Caco-2 (cell line): ENCODE results near the gene CYP46A1. TPM values are rescaled to one million over a fixed set of nuclear protein-coding genes. Genes with fewer than 3 reads are reported as not detected.

Experiments used
- BruUV-seq: library from RNA; stranded (reverse); fragments of 400-500 nt; replicated peaks from 2 replicates; lab custom pipeline; 2021; lab: Mats Ljungman, UMichigan
- CTCF ChIA-PET: fragments of 300-600 bp; sonication (Branson Sonifier 250); formaldehyde crosslinking; loops from one replicate; lab custom pipeline; 2022; ENCODE audit warnings: antibody characterized with exemption; lab: Charles Lee
- POLR2A ChIA-PET: fragments of 300-600 bp; sonication (Branson Sonifier 250); formaldehyde crosslinking; loops from one replicate; lab custom pipeline; 2022; ENCODE audit warnings: antibody characterized with exemption; lab: Charles Lee
- DNase-seq, 2 experiments: peaks; one replicate each; pipeline versions ENCODE4 v3.0.0 to v3.0.0-alpha.2; 2020 to 2022
- H3K27me3 ChIP-seq: replicated peaks from 2 replicates; pipeline ENCODE4 v1.6.0; 2011; ENCODE audit warnings: low read length; ENCODE audit not compliant: control insufficient read depth, insufficient read depth
- H3K36me3 ChIP-seq: 2 replicates; pipeline ENCODE4 v1.5.1; 2011; ENCODE audit warnings: low read length; ENCODE audit not compliant: control insufficient read depth, insufficient read depth
- H3K4me1 ChIP-seq: fragments of 250-450 bp; sonication (Bioruptor Pico); 2 replicates; pipeline ENCODE4 v1.5.1; 2020; ENCODE audit warnings: mild to moderate bottlenecking
- H3K4me3 ChIP-seq: 2 replicates; pipeline ENCODE4 v1.5.1; 2011; ENCODE audit warnings: low read depth, mild to moderate bottlenecking, control low read depth, low read length
- H3K9me3 ChIP-seq: fragments of 250-450 bp; sonication (Bioruptor Pico); 2 replicates; pipeline ENCODE4 v1.5.1; 2020; ENCODE audit warnings: mild to moderate bottlenecking, moderate library complexity
- H3K27ac Mint-ChIP-seq: one replicate; pipeline ENCODE4 v1.8.0; 2022; ENCODE audit warnings: mixed read lengths; ENCODE audit not compliant: unreplicated experiment
- H3K27me3 Mint-ChIP-seq: one replicate; pipeline ENCODE4 v1.8.0; 2022; ENCODE audit warnings: mixed read lengths; ENCODE audit not compliant: insufficient read depth, unreplicated experiment
- H3K36me3 Mint-ChIP-seq: one replicate; pipeline ENCODE4 v1.8.0; 2022; ENCODE audit warnings: mild to moderate bottlenecking, mixed read lengths; ENCODE audit not compliant: insufficient read depth, unreplicated experiment
- H3K4me1 Mint-ChIP-seq: one replicate; pipeline ENCODE4 v1.8.0; 2022; ENCODE audit warnings: low read depth, mixed read lengths; ENCODE audit not compliant: unreplicated experiment
- H3K4me3 Mint-ChIP-seq: one replicate; pipeline ENCODE4 v1.8.0; 2022; ENCODE audit warnings: mild to moderate bottlenecking, moderate library complexity, mixed read lengths; ENCODE audit not compliant: unreplicated experiment
- H3K9me3 Mint-ChIP-seq: one replicate; pipeline ENCODE4 v1.8.0; 2022; ENCODE audit warnings: mixed read lengths; ENCODE audit not compliant: unreplicated experiment
- intact Hi-C: fragments of 100-400 bp; cut with micrococcal nuclease; formaldehyde crosslinking; loops from one replicate; pipeline ENCODE4 v1.10.0; 2022; ENCODE audit not compliant: unreplicated experiment
- total RNA-seq: library from RNA; stranded (reverse); gene quantifications from 2 replicates; pipeline ENCODE4 v1.2.3, GENCODE V29; 2022
- TF ChIP-seq, protein P1 (sequence below), 2 experiments: fragments of 200-600 bp in 1 of 2; IDR thresholded peaks; 1 replicate in 1 of 2; 2 replicates in 1 of 2; pipeline versions ENCODE4 v1.5.1 to v1.8.0; 2011 to 2022; ENCODE audit warnings: antibody characterized with exemption in 1 of 2, control low read depth in 1 of 2, inconsistent platforms in 1 of 2, low read depth in 1 of 2, low read length in 1 of 2, mild to moderate bottlenecking in 1 of 2, moderate library complexity in 1 of 2; ENCODE audit not compliant: insufficient read depth in 1 of 2, severe bottlenecking in 1 of 2, unreplicated experiment in 1 of 2

Gene CYP46A1
- total RNA-seq, 1 experiment from 2014 or later: 0.09 TPM

DNA sequence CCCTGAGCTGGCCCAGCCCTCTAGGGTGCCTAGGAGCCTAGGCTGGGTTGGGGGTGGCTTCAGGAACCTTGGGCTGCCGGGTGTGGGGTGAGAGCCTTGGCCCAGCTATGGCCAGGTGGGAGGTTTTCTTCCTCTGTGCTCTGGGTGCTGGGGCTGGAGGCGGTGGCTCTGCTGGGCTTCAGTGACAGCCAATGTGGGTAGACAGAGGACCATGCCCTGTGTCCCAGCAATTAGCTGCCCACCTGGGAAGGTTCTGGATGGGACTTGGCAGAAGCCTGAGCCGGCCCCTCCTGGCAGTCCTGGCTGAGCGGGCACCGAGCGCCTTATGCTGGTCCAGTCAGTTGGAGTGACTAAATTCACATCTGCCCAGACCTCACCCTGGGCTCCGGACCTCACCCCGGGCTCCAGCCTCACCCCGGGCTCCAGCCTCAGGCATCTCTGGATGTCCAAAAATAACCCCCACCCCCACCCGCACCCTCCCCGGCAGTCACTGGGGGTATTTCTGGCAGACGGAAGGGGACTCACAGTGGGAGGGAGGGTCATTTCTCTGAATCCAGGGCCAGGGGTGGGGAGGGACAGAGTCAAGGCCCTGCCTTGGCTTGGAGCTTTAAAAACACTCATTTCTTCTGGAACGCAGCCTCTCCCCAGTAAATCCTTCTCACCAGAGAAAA lies 46.9 kb downstream of the CYP46A1 start:
- TSS peak; percentile 61 for BruUV-seq
- H3K27ac Mint-ChIP-seq: peak overlapping the region; percentile 53
- TF ChIP-seq, protein P1, sequence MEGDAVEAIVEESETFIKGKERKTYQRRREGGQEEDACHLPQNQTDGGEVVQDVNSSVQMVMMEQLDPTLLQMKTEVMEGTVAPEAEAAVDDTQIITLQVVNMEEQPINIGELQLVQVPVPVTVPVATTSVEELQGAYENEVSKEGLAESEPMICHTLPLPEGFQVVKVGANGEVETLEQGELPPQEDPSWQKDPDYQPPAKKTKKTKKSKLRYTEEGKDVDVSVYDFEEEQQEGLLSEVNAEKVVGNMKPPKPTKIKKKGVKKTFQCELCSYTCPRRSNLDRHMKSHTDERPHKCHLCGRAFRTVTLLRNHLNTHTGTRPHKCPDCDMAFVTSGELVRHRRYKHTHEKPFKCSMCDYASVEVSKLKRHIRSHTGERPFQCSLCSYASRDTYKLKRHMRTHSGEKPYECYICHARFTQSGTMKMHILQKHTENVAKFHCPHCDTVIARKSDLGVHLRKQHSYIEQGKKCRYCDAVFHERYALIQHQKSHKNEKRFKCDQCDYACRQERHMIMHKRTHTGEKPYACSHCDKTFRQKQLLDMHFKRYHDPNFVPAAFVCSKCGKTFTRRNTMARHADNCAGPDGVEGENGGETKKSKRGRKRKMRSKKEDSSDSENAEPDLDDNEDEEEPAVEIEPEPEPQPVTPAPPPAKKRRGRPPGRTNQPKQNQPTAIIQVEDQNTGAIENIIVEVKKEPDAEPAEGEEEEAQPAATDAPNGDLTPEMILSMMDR (IDR thresholded peaks at IDR 0.05; ENCODE audit: insufficient read depth in 1 of 2, low read depth in 1 of 2, low read length in 1 of 2, severe bottlenecking in 1 of 2, unreplicated experiment in 1 of 2): no peak
- 0 out of 2 replicates have a peak overlapping the region, but pooled peaks have one; percentile 17 for H3K4me3 ChIP-seq
- no peaks in the 10 kb centered on the region for H3K4me1 Mint-ChIP-seq
- no peaks in the 10 kb centered on the region for H3K9me3 Mint-ChIP-seq
- H3K4me1 ChIP-seq: peaks cover 10% of the 10 kb centered on the region
- no peaks in the 10 kb centered on the region for H3K9me3 ChIP-seq
- DNase-seq: no peak
- ChIA-PET CTCF (interaction anchor here (0.5 to 1.8 kb wide), 11 partner anchors 21 to 179 kb away, joined by 3 to 15 read pairs (median 4); partner anchors contain the start of genes CYP46A1 and EML1), POLR2A (interaction anchor here (0.6 to 1.2 kb wide), 5 partner anchors 47 to 260 kb away, joined by 3 to 8 read pairs (median 3); partner anchors contain the start of genes CYP46A1, EML1 and SETD3)
- intact Hi-C loops: loop anchor here (1.0 to 5.0 kb wide), 5 partner anchors 53 to 209 kb away; partner anchors contain the start of gene EML1
- H3K27me3 Mint-ChIP-seq: no peaks in the 10 kb centered on the region
- peak overlapping the region; percentile 72 for H3K4me3 Mint-ChIP-seq
- no peaks in the 10 kb centered on the region for H3K36me3 ChIP-seq
- no peaks in the 10 kb centered on the region for H3K27me3 ChIP-seq
- H3K36me3 Mint-ChIP-seq: peaks cover 10% of the 10 kb centered on the region

DNA sequence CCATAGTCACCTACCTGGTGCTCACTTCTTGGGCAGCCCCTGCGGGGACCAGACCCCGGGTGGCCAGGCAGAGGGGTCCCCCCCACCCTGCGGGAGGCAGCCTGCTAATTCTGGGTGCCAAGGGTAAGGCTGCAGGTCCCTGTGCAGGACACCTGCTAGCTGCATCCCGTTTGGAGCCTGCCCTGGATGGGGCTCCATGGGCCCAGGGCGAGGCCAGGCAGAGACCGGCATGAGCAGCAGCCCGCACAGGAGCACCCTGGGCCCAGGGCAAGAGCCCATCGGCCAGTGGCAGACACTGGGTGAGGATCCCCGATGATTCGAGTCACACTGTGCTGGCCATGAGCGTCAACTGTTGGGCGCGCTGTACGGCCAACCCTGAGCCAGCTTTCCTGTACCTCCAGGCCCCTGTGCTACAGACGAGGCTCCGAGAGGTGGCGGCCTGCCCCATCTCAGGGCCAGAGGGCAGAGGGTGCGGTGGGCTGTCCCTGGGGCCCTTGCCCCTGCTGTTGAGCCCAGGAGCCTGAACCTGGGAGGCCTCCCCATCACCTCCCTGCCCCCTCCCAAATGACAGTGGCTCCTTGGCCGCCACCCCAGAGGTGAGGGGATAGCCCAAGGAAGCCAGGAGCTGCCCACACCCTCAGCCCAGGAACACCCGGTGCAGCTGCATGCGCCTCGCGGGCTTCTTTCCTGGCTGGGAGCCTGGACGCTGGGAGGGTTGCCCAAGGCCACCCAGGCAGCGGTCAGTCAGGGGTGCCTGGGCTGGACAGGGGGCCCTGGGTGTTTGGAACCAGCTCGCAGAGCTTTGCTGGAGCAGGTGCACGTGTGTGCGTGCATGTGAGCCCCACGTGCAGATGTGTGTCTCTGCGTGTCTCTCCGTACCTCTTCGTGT lies 47.7 kb downstream of the CYP46A1 start:
- ChIA-PET POLR2A (no interaction called here), CTCF (interaction anchor here (1.5 to 1.8 kb wide), 2 partner anchors 24 to 48 kb away, joined by 5 to 12 read pairs; partner anchors contain the start of gene CYP46A1)
- Mint-ChIP-seq H3K36me3 (peaks cover 11% of the 10 kb centered on the region), H3K27me3 (no peaks in the 10 kb centered on the region), H3K9me3 (no peaks in the 10 kb centered on the region), H3K27ac (peak overlapping the region; percentile 78), H3K4me1 (no peaks in the 10 kb centered on the region), H3K4me3 (no peak overlapping the region)
- Histone ChIP-seq H3K36me3 (no peaks in the 10 kb centered on the region), H3K4me3 (no peak overlapping the region), H3K4me1 (peaks cover 10% of the 10 kb centered on the region), H3K9me3 (no peaks in the 10 kb centered on the region), H3K27me3 (no peaks in the 10 kb centered on the region)
- peak in 1 of 2 experiments; percentile 31 for DNase-seq
- TF ChIP-seq, protein P1 (IDR thresholded peaks at IDR 0.05; ENCODE audit: insufficient read depth in 1 of 2, low read depth in 1 of 2, low read length in 1 of 2, severe bottlenecking in 1 of 2, unreplicated experiment in 1 of 2): no peak
- BruUV-seq: no TSS peak
- intact Hi-C loops: loop anchor here (5.0 kb wide), 2 partner anchors 76 to 209 kb away; no protein-coding TSS in a partner anchor
